Fibroblast of lung (primary cell): ENCODE data around the gene RPL37A. TPM values are rescaled to one million over a fixed set of nuclear protein-coding genes. Genes with fewer than 3 reads are reported as not detected.

ENCODE experiments used
- DNase-seq, 2 donors: peaks; one replicate each; pipeline versions ENCODE4 v3.0.0 to v3.0.0-alpha.2; 2010; ENCODE audit warnings: low read depth in 2 of 2
- H2AFZ ChIP-seq: 2 replicates; pipeline ENCODE4 v1.5.1; 2012; ENCODE audit warnings: low read length, control low read depth, inconsistent platforms
- H3K27ac ChIP-seq: 2 replicates; pipeline ENCODE4 v1.5.1; 2011; ENCODE audit warnings: low read length, control low read depth; ENCODE audit not compliant: insufficient read depth
- H3K27me3 ChIP-seq: 2 replicates; pipeline ENCODE4 v1.5.1; 2011; ENCODE audit warnings: mild to moderate bottlenecking, low read length; ENCODE audit not compliant: control insufficient read depth, insufficient read depth
- H3K36me3 ChIP-seq: 2 replicates; pipeline ENCODE4 v1.5.1; 2011; ENCODE audit warnings: low read length; ENCODE audit not compliant: control insufficient read depth, insufficient read depth
- H3K4me1 ChIP-seq: 2 replicates; pipeline ENCODE4 v1.5.1; 2011; ENCODE audit warnings: low read length; ENCODE audit not compliant: control insufficient read depth, insufficient read depth; ENCODE audit errors: extremely low read depth
- H3K4me2 ChIP-seq: 2 replicates; pipeline ENCODE4 v1.5.1; 2011; ENCODE audit warnings: low read length, control low read depth; ENCODE audit not compliant: insufficient read depth; ENCODE audit errors: extremely low read depth
- H3K4me3 ChIP-seq, 4 experiments: fragments of 200-600 bp in 1 of 4; sonication (generic) in 1 of 4; replicated peaks in 1 of 4; 2 replicates each; pipeline ENCODE4 v1.5.1; 2011 to 2016; ENCODE audit warnings: low read length in 4 of 4, low read depth in 3 of 4, mild to moderate bottlenecking in 3 of 4, control low read depth in 2 of 4, inconsistent platforms in 1 of 4, mixed read lengths in 1 of 4; ENCODE audit not compliant: insufficient read depth in 1 of 4; ENCODE audit errors: control extremely low read depth in 1 of 4
- H3K79me2 ChIP-seq: 2 replicates; pipeline ENCODE4 v1.5.1; 2012; ENCODE audit warnings: mild to moderate bottlenecking, low read length, inconsistent platforms; ENCODE audit not compliant: control insufficient read depth, insufficient read depth
- H3K9ac ChIP-seq: 2 replicates; pipeline ENCODE4 v1.5.1; 2011; ENCODE audit warnings: mild to moderate bottlenecking, low read length, control low read depth; ENCODE audit not compliant: insufficient read depth
- H3K9me3 ChIP-seq: 2 replicates; pipeline ENCODE4 v1.5.1; 2012; ENCODE audit warnings: low read depth, low read length; ENCODE audit not compliant: control insufficient read depth, insufficient read depth
- H4K20me1 ChIP-seq: 2 replicates; pipeline ENCODE4 v1.5.1; 2011; ENCODE audit warnings: low read length; ENCODE audit not compliant: control insufficient read depth, insufficient read depth; ENCODE audit errors: extremely low read depth
- CTCF ChIP-seq, 2 donors: IDR thresholded peaks in 1 of 2; conservative IDR thresholded peaks in 1 of 2; 1 replicate in 1 of 2; 2 replicates in 1 of 2; pipeline ENCODE4 v1.5.1; 2011 to 2012; ENCODE audit warnings: low read length in 2 of 2, control low read depth in 1 of 2, inconsistent platforms in 1 of 2, low read depth in 1 of 2, mild to moderate bottlenecking in 1 of 2
- EZH2 ChIP-seq: IDR thresholded peaks from 2 replicates; pipeline ENCODE4 v1.5.1; 2012; ENCODE audit warnings: low read length, control low read depth, mild to moderate bottlenecking; ENCODE audit errors: missing control alignments
- polyA plus RNA-seq, 2 donors: library from polyadenylated mRNA; depleted of rRNA in 1 of 2; stranded (reverse) in 1 of 2; unstranded in 1 of 2; fragments of >200 nt; gene quantifications; 2 replicates each; pipeline ENCODE4 v1.2.1, GENCODE V29; 2011 to 2012; ENCODE audit warnings: missing spikeins in 1 of 2
- total RNA-seq: library from RNA; depleted of rRNA; stranded (reverse); fragments of >200 nt; gene quantifications from 2 replicates; pipeline ENCODE4 v1.2.1, GENCODE V29; 2014

RPL37A gene
- total and polyA plus RNA-seq, 2 donors (not counting 1 experiment from before 2014, with no cell fraction given): 1,688 to 3,233 TPM

GRCh38 chr2:216473187-216473586, 25.5 kb upstream of the RPL37A start:
- H3K36me3 ChIP-seq: peaks cover 6% of the 10 kb centered on the region
- H3K27me3 ChIP-seq: no peaks in the 10 kb centered on the region
- H2AFZ ChIP-seq: no peak overlapping the region
- no peak for DNase-seq
- H3K4me3 ChIP-seq: no peak overlapping the region
- H3K27ac ChIP-seq: no peak overlapping the region
- H3K9me3 ChIP-seq: no peaks in the 10 kb centered on the region
- no peaks in the 10 kb centered on the region for H3K79me2 ChIP-seq
- no peaks in the 10 kb centered on the region for H3K4me1 ChIP-seq
- H4K20me1 ChIP-seq: no peaks in the 10 kb centered on the region
- TF ChIP-seq CTCF (conservative IDR thresholded peaks at IDR 0.05 in 1 of 2, IDR thresholded peaks at IDR 0.05 in 1 of 2; ENCODE audit: low read depth in 1 of 2, low read length in 2 of 2) (no peak), EZH2 (no peak)
- no peak overlapping the region for H3K9ac ChIP-seq
- no peak overlapping the region for H3K4me2 ChIP-seq

GRCh38 chr2:216474925-216475670, 23.5 kb upstream of the RPL37A start:
- H3K4me1 ChIP-seq: no peaks in the 10 kb centered on the region
- DNase-seq: no peak

GRCh38 chr2:216475767-216476166, 22.9 kb upstream of the RPL37A start:
- H3K9me3 ChIP-seq: no peaks in the 10 kb centered on the region
- peaks cover 13% of the 10 kb centered on the region for H3K36me3 ChIP-seq
- TF ChIP-seq EZH2 (no peak), CTCF (conservative IDR thresholded peaks at IDR 0.05 in 1 of 2, IDR thresholded peaks at IDR 0.05 in 1 of 2; ENCODE audit: low read depth in 1 of 2, low read length in 2 of 2) (no peak)
- no peak for DNase-seq
- H3K27me3 ChIP-seq: no peaks in the 10 kb centered on the region
- H3K4me2 ChIP-seq: no peak overlapping the region
- no peaks in the 10 kb centered on the region for H3K79me2 ChIP-seq
- no peak overlapping the region for H3K4me3 ChIP-seq
- no peaks in the 10 kb centered on the region for H3K4me1 ChIP-seq
- no peaks in the 10 kb centered on the region for H4K20me1 ChIP-seq
- H3K27ac ChIP-seq: no peak overlapping the region
- no peak overlapping the region for H3K9ac ChIP-seq
- no peak overlapping the region for H2AFZ ChIP-seq

More at GRCh38 chr2:216474925-216475670, 23.5 kb upstream of the RPL37A start:
- no peak overlapping the region for H3K4me3 ChIP-seq
- no peaks in the 10 kb centered on the region for H3K9me3 ChIP-seq
- no peak overlapping the region for H2AFZ ChIP-seq
- no peak overlapping the region for H3K27ac ChIP-seq
- no peak overlapping the region for H3K4me2 ChIP-seq
- H3K9ac ChIP-seq: no peak overlapping the region
- TF ChIP-seq CTCF (conservative IDR thresholded peaks at IDR 0.05 in 1 of 2, IDR thresholded peaks at IDR 0.05 in 1 of 2; ENCODE audit: low read depth in 1 of 2, low read length in 2 of 2): no peak
- TF ChIP-seq EZH2: no peak
- no peaks in the 10 kb centered on the region for H3K79me2 ChIP-seq
- H3K36me3 ChIP-seq: peaks cover 11% of the 10 kb centered on the region
- H4K20me1 ChIP-seq: no peaks in the 10 kb centered on the region
- no peaks in the 10 kb centered on the region for H3K27me3 ChIP-seq
